NCI-H1092 treated with DMSO at 0.1 percent for 48 hours (cell line): ENCODE data around the gene SLC35A3.
"Not testable (repeated sequence)": the region's sequence is repeated elsewhere in the genome, so short reads cannot be mapped to it uniquely, and the experiment has no call there.

Experiments used
- DNase-seq: peaks from one replicate; lab custom pipeline; 2025; lab: John Stamatoyannopoulos, UW

The SLC35A3 gene

GRCh38 chr1:99972066-99972465, 2.3 kb downstream of the SLC35A3 start:
- not testable (repeated sequence) for DNase-seq

GRCh38 chr1:99975529-99975928, 5.7 kb downstream of the SLC35A3 start:
- DNase-seq, result no peak

- not testable (repeated sequence) for DNase-seq
Measured at GRCh38 chr1:99977326-99977725, 7.5 kb downstream of the SLC35A3 start.

GRCh38 chr1:99978218-99978617, 8.4 kb downstream of the SLC35A3 start:
- DNase-seq, result no peak

- no peak for DNase-seq
Measured at GRCh38 chr1:99979091-99979490, 9.3 kb downstream of the SLC35A3 start.

GRCh38 chr1:99980928-99981327, 11.1 kb downstream of the SLC35A3 start:
- no peak for DNase-seq

- no peak for DNase-seq
Measured at GRCh38 chr1:99986656-99987225, 16.9 kb downstream of the SLC35A3 start.

- DNase-seq, result no peak
Measured at GRCh38 chr1:99988210-99988765, 18.5 kb downstream of the SLC35A3 start.

GRCh38 chr1:99992044-99992722, 22.4 kb downstream of the SLC35A3 start:
- DNase-seq, result no peak

GRCh38 chr1:99992760-99993467, 23.1 kb downstream of the SLC35A3 start:
- no peak for DNase-seq

GRCh38 chr1:99993468-99993845, 23.7 kb downstream of the SLC35A3 start:
- no peak for DNase-seq

GRCh38 chr1:99994496-99994895, 24.7 kb downstream of the SLC35A3 start:
- no peak for DNase-seq

GRCh38 chr1:99996951-99997350, 27.2 kb downstream of the SLC35A3 start:
- DNase-seq, result no peak

GRCh38 chr1:100001462-100001861, 31.7 kb downstream of the SLC35A3 start:
- no peak for DNase-seq

GRCh38 chr1:100005424-100005823, 35.6 kb downstream of the SLC35A3 start:
- DNase-seq, result no peak

GRCh38 chr1:100006688-100007087, 36.9 kb downstream of the SLC35A3 start:
- DNase-seq, result no peak

GRCh38 chr1:100009458-100009857, 39.7 kb downstream of the SLC35A3 start:
- no peak for DNase-seq

GRCh38 chr1:100010804-100011203, 41.0 kb downstream of the SLC35A3 start:
- DNase-seq, result no peak

- no peak for DNase-seq
Measured at GRCh38 chr1:100019220-100019619, 49.4 kb downstream of the SLC35A3 start.

- DNase-seq, result no peak
Measured at GRCh38 chr1:100023482-100023881, 53.7 kb downstream of the SLC35A3 start.

GRCh38 chr1:100027212-100027611, 57.4 kb downstream of the SLC35A3 start:
- no peak for DNase-seq

- no peak for DNase-seq
Measured at GRCh38 chr1:100028765-100029164, 59.0 kb downstream of the SLC35A3 start.

GRCh38 chr1:100034470-100034869, 64.7 kb downstream of the SLC35A3 start:
- peak; percentile 26 for DNase-seq
